NCI-H2196 (cell line): ENCODE measurements around the gene NOP53.
"Not testable (repeated sequence)": the region's sequence is repeated elsewhere in the genome, so short reads cannot be mapped to it uniquely, and the experiment has no call there.

Source experiments
- DNase-seq: peaks from one replicate; lab custom pipeline; 2025; ENCODE audit not compliant: unreplicated experiment; lab: John Stamatoyannopoulos, UW

NOP53 gene

DNA sequence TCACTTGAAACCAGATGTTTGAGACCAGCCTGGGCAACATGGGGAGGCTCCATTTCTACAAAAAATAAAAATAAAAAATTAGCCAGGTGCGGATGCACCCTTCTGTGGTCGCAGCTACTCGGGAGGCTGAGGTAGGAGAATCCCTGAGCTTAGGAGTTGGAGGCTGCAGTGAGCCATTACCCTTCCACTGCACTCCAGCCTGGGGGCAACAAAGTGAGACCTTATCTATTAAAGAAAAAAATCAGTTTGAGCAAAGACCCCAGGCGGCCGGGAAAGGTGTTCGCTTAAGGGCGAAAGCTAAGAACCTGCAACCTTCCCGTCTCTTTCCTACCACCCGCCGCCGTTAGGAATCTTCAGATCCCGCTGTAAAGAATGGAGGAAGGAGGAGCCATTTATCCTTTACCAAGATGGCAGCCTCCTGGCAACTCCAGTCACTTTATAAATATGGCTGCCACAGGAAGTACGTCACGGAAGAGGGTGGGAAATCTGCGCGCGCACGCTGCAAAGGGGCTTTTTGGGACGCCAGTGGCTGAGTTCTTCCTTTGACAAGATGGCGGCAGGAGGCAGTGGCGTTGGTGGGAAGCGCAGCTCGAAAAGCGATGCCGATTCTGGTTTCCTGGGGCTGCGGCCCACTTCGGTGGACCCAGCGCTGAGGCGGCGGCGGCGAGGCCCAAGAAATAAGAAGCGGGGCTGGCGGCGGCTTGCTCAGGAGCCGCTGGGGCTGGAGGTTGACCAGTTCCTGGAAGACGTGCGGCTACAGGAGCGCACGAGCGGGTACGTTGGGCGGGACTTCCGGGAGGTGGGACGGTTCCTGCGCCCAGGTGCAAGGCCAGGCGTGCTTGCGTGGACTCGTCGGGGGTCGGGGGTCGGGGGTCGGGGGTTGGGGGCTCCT, at the start of gene NOP53:
NOP53 (plus strand) TSS at position 537 of the 892 bp plus-strand sequence; CDS start at position 551, 14 bp downstream.
- DNase-seq, result peak; percentile 95

DNA sequence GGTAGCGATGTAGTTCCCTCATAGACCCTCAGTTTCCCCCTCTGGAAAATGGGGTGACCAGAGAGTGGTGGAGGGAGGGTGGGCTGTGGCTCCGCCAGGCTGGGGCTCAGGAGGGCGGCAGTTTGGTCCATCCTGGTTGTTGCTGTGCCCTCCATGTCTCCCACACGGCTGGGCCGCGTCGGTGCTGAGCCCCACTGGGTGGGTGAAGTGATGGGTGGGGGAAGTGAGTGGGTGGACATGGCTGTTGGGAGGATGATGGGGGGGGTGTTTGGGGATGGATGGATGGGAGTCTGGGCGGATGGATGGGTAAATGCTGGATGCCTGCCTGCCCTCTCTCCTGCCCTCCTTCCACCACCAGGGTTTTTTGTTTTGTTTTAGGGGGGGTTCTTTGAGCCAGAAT, 48.7 kb upstream of the NOP53 start:
- no peak for DNase-seq

DNA sequence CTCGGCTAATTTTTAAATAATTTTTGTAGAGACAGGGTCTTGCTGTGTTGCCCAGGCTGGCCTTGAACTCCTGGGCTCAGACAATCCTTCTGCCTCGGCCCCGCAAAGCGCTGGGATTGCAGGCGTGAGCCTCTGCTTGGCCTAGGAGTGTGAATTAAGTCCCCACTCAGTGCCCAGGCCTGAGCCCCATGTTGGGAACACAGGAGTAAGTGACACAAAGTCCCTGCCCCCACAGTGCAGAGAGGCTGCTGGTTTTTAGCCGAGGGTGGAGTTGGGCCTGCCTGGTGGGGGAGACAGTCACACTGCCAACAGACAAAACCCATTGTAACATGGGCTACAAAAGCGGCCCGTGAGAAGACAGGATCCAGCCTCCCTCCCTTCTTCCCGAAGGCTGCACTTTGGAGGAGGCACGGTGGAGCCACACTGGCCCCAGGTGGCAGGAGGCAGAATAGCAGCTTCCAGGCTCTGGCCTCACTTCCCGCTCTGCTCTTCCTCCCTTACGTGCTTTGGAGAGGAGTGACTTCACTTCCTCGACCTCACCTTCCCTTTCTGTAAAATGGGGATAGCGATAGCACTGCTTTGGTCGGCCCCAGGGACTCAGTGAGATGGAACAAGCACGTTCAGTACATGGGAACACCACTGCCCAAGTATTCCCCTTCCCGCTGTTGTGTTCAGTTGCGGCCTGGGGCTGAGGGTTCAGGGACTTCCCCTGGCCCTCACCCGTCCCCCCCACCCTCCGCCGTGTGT, 47.3 kb upstream of the NOP53 start:
- peak; percentile 88 for DNase-seq

DNA sequence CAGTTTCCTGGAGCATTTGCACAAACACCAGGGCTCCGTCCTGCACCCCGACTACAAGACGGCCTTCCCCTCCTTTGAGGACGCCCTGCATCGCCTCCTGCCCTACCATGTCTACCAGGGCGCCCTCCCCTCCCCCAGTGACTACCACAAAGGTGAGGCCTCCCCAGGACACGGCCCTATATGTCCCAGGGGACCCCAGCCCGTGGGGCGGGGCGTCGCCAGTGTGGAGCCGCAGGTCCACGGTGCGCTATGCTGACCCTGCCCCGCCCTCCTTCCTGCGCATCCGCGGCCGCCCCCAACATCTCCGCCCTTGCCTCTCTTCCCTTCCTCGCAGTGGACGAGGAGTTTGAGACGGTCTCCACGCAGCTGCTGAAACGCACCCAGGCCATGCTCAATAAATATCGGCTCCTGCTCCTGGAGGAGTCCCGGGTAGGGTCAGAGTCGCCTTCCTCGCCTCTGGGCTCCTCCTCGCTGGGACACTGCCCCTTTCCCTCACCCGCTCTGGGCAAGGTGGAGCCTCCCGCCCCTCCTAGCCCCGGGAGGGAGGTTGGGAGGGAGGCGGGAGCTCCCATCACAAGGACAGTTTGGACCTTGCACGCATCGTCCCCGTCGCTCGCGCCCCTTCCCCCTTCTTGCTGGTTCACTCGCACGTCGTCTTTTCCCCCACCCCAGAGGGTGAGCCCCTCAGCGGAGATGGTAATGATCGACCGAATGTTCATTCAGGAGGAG, 46.6 kb upstream of the NOP53 start:
- no peak for DNase-seq

DNA sequence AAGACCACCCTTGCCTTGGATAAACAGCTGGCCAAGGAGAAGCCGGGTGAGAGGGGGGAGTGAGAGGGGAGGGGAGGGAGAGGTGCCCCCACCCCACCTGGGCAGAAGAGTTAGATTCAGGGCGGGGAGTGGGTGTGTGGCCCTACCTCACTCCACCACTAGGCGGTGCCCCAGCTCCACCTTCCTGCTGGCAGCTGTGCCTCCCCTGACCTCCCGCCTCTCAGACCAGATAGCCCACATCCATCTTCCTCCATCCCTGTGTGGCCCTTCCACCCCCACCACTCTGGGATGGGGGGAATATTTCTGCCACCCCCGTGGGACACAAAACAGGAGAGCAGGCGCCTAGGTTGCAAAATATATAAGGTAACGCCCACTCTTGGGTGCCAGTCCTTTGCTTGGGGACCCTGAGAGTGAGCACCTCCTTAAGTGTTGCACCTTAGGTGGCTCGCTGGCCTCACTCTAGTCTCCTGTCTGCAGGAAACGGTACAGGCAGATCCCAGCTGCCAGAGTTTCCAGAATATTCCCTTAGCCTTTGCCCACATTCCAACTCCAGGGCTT, 45.9 kb upstream of the NOP53 start:
- peak; percentile 44 for DNase-seq

DNA sequence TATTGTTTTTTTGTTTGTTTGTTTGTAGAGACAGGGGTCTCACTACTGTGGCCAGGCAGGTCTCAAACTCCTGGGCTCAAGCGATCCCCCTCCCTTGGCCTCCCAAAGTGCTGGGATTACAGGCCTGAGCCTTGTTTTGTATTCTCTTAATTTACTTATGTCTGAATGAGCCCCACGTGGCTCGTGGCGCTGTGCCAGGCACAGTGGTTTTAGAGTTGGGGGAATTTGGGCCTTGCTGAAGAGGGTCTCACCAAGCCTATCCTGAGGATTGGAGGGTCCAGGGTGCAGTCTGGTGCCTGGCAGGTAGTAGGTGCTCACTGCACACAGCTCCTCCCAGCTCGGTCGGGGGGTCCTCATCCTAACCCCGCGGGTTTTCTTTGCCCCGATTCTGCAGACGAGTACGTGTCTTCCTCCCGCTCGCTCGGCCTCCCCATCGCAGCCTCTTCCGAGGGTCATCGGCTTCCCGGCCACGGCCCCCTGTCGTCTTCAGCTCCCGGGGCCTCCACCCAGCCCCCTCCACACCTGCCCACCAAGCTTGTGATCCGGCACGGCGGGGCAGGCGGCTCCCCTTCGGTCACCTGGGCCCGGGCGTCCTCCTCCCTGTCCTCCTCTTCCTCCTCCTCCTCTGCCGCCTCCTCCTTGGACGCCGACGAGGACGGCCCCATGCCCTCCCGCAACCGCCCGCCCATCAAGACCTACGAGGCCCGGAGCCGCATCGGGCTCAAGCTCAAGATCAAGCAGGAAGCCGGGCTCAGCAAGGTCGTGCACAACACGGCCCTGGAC, 44.2 kb upstream of the NOP53 start:
- no peak for DNase-seq

DNA sequence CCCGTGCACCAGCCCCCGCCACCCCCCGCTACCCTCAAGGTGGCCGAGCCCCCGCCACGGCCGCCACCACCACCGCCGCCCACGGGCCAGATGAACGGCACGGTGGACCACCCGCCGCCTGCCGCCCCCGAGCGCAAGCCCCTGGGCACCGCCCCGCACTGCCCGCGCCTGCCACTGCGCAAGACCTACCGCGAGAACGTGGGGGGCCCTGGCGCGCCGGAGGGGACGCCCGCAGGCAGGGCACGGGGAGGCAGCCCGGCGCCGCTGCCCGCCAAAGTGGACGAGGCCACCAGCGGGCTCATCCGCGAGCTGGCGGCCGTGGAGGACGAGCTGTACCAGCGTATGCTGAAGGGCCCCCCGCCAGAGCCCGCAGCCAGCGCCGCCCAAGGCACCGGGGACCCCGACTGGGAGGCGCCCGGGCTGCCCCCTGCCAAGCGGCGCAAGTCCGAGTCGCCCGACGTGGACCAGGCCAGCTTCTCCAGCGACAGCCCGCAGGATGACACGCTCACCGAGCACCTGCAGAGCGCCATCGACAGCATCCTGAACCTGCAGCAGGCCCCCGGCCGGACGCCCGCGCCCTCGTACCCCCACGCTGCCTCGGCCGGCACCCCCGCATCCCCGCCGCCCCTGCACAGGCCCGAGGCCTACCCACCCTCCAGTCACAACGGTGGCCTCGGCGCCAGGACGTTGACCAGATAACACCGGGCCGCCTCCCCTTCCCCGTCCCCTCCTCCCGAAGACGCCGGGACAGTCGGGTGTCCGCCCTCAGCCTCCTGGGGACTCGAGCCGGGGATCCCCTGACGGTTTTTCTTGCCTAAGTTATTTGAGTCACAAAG, 43.4 kb upstream of the NOP53 start:
- no peak for DNase-seq

DNA sequence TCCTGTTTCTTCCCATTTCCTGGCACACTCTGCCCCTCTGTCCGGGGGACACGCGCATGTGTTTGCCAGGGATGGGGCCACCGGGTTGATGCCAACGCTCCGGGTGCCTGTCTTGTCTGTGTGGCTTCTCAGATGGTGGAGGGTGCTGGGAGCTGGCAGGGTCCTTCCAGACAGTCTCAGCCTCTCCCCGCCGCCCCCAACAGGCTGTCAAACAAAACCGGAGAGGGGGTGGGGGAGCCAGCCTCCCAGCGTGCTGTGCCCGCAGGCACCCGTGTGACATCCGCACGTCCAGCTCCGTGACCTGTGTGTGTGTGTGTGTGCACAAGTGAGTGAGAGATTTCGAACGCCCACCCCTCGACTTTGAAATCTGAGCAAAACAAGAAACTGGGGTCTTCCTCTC, 42.7 kb upstream of the NOP53 start:
- no peak for DNase-seq

DNA sequence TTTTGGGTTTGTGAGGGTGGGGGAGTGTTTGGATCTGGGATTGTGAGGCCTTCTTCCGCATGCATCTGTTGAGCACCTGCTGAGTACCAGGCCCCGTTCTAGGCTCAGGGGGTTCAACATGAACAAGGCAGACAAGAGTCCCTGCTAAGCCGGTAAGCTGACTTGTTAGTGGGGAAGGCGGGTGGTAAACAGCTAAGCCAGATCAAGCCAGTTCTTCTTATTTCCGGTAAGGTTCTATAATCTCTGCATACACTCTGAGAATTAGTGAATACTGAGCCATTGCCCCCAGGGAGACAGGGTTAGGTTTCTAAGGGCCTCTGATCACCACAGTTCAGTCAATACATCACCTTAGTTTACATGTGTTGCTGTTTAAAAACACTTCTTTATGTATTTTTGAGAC, 42.0 kb upstream of the NOP53 start:
- no peak for DNase-seq

DNA sequence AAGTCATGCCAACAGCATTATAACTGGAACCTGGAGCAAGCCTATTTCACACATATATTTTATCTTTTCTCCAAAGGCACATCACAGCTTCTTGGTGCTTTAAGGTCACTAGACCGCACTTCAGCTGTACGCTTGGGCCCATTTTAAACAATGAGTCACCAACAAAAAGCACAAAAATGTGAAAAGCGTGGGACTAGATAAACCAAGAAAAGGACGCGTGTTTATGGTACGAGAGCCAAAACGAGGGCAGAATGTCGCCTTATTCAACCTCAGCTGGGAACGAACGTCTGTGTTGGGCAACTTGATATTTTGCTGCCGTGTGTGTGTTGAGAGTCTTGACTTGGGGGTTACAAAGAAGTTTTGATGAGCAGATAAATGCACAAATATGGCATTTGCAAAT, 41.3 kb upstream of the NOP53 start:
- DNase-seq, result no peak

DNA sequence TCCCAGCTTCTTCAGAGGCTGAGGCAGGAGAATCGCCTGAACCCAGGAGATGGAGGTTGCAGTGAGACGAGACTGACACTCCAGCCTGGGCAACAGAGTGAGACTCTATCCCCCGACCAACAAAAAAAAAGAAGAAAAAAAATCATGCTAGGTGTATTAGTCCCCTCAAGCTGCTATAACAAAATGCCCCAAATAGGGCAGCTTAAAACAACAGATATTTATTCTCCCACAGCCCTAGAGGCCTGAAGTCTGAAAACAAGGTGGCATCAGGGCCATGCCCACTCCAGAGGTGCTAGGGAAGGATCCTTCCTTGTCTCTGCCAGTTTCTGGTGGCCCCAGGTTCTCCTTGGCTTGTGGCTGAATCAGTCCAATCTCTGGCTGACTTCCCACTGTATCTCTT, 40.7 kb upstream of the NOP53 start:
- DNase-seq, result no peak

DNA sequence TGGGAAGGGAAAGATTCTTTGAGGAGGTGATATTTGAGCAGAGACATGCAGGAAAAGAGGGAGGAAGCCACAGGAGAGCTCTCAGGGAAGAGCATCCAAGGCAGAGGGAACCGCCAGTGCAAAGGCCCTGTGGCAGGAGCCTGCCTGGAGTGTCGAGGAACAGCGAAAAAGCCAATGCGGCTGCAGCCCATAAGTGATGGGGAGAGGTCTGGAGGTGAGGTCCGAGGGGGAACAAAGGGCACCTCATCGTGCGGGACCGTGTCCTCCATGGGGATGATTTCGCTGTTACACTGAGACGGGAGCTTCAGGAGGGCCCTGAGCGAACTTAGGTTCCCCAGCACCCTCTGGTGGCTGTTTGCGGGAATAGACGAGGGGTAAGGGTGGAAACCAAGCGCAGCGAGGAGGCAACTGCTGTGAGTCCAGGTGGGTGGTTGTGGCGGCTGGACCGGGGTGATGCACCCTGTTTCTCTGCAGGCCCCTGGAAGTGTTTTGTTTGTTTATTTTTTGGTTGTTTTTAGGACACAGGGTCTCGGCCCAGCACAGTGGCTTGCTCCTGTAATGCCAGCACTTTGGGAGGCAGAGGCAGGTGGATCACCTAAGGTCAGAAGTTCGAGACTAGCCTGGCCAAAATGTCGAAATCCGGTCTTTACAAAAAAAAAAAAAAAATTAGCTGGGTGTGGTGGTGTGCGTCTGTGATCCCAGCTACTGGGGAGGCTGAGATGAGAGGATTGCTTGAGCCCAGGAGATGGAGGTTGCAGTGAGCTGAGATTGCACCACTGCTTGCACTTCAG, 38.0 kb upstream of the NOP53 start:
- DNase-seq, result peak; percentile 79

DNA sequence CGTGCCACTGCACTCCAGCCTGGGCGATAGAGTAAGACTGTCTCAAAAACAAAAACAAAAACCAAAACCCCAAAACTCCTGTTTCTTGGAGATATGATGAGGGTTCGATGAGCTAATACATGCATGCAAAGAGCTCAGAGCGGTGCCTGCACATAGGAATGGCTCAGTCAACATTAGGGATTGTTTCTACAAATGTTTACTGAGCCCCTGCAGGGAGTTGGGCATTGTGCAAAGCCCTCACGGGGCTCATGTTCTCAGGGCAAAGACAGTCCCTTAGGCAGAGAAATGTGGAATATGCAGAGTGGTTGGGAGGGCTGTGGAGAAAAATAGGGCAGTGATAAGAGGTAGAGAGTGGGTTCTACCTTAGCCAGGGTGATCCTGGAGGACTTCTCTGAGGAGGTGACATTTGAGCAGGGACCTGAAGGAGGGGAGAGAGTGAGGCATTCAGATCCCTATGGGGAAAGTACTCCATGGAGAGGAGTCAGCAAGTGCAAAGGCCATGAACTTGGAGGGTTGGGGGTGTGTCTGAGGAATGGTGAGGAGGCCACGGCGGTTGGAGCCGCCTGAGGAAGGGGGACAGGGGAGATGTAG, 33.6 kb upstream of the NOP53 start:
- no peak for DNase-seq

DNA sequence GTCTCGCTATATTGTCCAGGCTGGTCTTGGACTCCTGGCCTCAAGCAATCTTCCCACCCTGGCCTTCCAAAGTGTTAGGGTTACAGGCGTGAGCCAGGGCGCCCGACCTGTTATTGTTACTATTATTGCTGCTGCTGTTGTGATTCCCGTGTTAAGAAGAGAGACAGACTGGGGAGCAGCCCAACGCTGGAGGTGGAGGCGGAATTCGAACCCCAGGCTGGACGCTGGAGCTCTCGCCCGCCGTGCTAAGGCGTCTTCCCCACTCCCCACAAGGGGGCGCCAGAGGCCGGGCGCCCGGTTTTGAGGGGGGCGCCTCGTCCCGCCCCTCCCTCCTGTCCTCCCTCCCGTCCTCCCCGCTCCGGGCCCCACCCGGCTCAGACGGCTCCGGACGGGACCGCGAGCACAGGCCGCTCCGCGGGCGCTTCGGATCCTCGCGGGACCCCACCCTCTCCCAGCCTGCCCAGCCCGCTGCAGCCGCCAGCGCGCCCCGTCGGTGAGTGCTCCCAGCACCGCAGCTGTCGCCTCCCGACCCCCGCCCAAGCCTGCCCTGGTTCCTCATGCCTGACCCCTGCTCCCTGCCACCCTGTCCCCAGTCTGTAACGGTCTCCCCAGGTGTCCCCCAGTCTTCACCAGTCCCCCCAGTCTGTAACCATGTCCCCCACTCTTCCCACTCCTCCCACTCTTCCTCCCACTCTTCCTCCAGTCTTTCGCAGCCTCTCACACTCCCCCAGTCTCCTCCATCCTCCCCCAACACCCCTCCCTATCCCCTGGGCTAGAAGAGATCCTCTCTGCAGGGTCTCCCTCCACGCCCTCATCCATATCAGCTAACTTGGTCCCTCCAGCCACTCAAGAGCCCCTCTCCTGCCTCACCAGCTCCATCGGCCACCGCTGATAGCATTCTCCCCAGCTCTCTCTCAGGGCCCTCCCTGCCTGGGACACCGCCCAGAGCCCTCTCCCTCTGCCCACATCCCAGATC, 32.0 kb upstream of the NOP53 start, which contains the start of gene EHD2:
EHD2 (plus strand) TSS at position 377 of the 976 bp plus-strand sequence. CDS start 3,191 bp downstream, outside the sequence.
- DNase-seq, result no peak

DNA sequence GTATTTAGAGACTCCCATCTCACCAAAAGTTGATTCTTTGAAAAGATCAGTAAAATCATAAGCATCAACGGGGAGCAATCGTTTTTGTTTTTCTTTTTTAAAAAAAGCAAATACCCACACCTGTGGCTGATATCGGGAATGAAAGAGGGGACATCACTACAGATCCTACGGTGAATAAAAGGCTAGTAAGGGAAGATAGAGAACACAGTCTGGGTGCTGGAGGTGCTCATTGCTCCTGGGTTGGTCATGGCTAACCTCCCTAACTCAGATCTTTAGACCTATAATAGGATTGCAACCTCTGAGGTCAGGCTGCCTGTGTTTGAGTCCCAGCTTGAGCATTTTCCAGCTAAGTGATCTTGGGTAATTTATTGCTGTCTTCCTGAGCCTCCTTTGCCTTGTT, 31.0 kb upstream of the NOP53 start:
- no peak for DNase-seq

DNA sequence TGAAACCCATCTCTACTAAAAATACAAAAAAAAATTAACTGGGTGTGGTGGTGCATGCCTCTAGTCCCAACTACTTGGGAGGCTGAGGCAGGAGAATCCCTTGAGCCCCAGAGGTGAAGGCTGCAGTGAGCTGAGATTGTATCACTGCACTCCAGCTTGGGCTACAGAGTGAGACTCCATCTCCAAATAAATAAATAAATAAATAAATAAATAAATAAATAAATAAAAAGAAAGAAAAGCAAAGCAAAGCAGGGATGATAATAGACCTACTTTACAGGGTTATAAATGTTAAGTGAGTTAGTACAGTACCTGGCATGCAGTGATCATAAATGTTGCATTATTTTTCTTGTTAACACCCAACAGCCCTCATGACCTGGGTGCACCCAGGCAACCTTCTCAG, 30.5 kb upstream of the NOP53 start:
- DNase-seq, result not testable (repeated sequence)

DNA sequence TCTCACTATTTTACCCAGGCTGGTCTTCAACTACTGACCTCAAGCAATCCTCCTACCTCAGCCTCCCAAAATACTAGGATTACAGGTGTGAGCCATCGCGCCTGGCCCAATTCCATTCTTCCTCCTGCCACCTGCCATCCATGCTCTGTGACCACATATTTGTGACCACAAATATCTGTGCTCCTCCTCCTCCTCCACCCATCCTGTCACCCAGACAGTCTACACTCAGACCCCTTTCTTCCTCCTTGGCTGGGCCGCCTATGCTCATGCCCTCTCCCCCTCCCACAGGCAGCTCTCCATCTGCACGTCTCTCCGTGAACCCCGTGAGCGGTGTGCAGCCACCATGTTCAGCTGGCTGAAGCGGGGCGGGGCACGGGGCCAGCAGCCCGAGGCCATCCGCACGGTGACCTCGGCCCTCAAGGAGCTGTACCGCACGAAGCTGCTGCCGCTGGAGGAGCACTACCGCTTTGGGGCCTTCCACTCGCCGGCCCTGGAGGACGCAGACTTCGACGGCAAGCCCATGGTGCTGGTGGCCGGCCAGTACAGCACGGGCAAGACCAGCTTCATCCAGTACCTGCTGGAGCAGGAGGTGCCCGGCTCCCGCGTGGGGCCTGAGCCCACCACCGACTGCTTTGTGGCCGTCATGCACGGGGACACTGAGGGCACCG, 28.9 kb upstream of the NOP53 start:
- DNase-seq, result no peak
